Activated T-helper 1 cell treated with anti-CD3 and anti-CD28 coated beads, Interleukin-12 subunit alpha, Interleukin-12 subunit beta, Interleukin-2, Interleukin-4 antibody, amounts not matched to agents 30 ng/mL and 10 ng/mL and 1 ng/mL, durations not matched to agents 14 hours and 24 hours and 36 hours (primary cell): ENCODE results near the gene RBP7. TPM values are rescaled to one million over a fixed set of nuclear protein-coding genes. Genes with fewer than 3 reads are reported as not detected.

Source experiments
- DNase-seq: peaks from one replicate; pipeline ENCODE4 v3.0.0; 2021; ENCODE audit warnings: low spot score
- H3K27ac Mint-ChIP-seq: one replicate; pipeline ENCODE4 v1.8.0; 2021; ENCODE audit warnings: mild to moderate bottlenecking, mixed read lengths
- H3K27me3 Mint-ChIP-seq: one replicate; pipeline ENCODE4 v1.8.0; 2022; ENCODE audit warnings: mild to moderate bottlenecking, moderate library complexity, mixed read lengths; ENCODE audit not compliant: insufficient read depth
- H3K36me3 Mint-ChIP-seq: one replicate; pipeline ENCODE4 v1.8.0; 2021; ENCODE audit warnings: low read depth, mixed read lengths
- H3K4me1 Mint-ChIP-seq: one replicate; pipeline ENCODE4 v1.8.0; 2021; ENCODE audit warnings: low read depth, mixed read lengths
- H3K4me3 Mint-ChIP-seq: one replicate; pipeline ENCODE4 v1.8.0; 2021; ENCODE audit warnings: mild to moderate bottlenecking, moderate library complexity, mixed read lengths
- H3K9me3 Mint-ChIP-seq: one replicate; pipeline ENCODE4 v1.8.0; 2021; ENCODE audit warnings: mixed read lengths
- intact Hi-C: fragments of 100-400 bp; cut with micrococcal nuclease; formaldehyde crosslinking; loops from one replicate; pipeline ENCODE4 v1.15.1; 2024
- total RNA-seq: library from RNA; stranded (reverse); gene quantifications from 2 replicates; pipeline ENCODE4 v1.2.3, GENCODE V29; 2022

The RBP7 gene
- total RNA-seq, 1 donor from 2014 or later = not detected

GRCh38 chr1:10042746-10043145 lies 45.7 kb downstream of the RBP7 start:
- intact Hi-C loops = no loop called here
- H3K9me3 Mint-ChIP-seq = no peaks in the 10 kb centered on the region
- peaks cover 13% of the 10 kb centered on the region for H3K36me3 Mint-ChIP-seq
- H3K27me3 Mint-ChIP-seq = no peaks in the 10 kb centered on the region
- no peak overlapping the region for H3K4me3 Mint-ChIP-seq
- H3K4me1 Mint-ChIP-seq = peaks cover 7% of the 10 kb centered on the region
- DNase-seq = no peak
- H3K27ac Mint-ChIP-seq = no peak overlapping the region

DNA sequence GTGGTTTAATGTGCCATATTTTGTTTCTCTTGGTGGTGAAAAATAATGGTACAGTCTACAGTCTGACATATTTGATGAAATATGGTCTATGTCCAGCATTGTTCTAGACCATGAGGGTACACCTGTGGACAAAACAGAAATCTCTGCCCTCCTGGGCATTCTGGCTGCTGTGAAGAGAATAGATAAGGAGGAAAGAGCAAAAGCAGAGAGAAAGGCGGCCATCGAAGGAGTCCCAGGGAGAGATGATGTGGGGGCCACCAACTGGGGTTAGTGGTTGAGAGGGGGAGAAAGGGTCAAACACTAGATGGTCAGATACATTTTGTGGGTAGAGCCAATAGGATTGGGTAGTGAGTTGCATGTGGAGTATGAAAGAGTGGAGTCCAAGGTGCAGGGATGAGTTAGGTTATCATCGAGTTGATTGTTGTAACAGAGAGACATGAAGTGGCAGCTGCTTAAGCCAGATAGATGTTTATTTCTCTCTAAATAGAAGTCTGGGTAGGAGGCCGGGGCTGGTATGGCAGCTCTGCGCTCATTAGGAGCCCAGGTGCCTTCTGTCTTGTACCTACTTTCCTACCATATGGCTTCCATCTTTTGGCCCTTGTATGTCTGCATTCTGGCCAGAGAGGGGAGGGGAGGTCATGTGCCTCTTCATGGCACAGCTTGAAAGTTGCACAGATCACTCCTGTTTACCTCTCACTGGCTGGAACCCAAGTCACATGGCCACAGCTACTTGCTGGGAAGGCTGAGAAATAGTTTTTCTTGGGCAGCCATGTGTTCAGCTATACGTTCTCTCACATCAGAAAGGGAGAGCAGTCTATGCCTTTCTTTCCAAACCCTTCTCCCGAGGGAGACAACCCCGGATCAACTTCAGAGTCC lies 48.7 kb downstream of the RBP7 start:
- Mint-ChIP-seq H3K4me3 (no peak overlapping the region), H3K4me1 (peaks cover 13% of the 10 kb centered on the region), H3K27ac (no peak overlapping the region), H3K9me3 (no peaks in the 10 kb centered on the region), H3K36me3 (peaks cover 8% of the 10 kb centered on the region), H3K27me3 (no peaks in the 10 kb centered on the region)
- no peak for DNase-seq
- intact Hi-C loops = no loop called here

DNA sequence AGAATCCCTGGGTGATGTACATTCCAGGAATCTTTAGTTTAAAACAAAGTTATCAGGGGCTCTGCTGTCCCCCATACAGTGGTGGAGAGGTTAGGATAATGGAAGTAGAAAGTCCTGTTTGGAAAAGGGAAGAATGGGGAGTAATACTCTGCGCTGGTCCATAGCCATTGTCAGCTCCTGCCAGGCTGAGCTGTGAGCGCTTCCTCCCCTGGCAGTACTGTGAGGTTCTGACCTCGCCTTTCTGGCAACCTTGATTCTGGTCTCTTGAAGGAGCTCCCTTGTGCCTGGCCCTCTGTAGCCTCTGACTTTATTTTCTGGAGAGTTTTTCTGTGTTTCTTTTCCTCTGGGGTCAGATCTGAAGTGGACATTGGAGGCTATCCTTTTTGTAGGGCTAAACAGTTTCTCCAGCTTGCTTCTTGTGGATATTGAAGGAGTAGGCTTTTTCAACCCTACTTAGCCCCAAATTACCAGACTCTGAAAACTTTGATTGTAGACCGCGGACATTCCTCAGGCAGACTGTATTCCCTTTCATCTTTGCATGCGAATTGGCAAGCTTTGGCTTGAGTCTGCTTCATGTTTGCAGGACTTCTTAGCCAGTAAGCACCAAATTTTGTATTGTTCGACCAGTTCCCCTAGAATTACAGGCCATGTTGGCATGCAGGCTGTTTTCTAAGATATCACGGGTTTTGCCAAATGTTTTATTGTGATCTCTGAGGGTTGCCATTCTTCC lies 49.5 kb downstream of the RBP7 start:
- H3K27me3 Mint-ChIP-seq = no peaks in the 10 kb centered on the region
- no peaks in the 10 kb centered on the region for H3K9me3 Mint-ChIP-seq
- H3K4me3 Mint-ChIP-seq = no peak overlapping the region
- intact Hi-C loops = no loop called here
- peaks cover 13% of the 10 kb centered on the region for H3K4me1 Mint-ChIP-seq
- no peak for DNase-seq
- H3K27ac Mint-ChIP-seq = no peak overlapping the region
- H3K36me3 Mint-ChIP-seq = peaks cover 9% of the 10 kb centered on the region

DNA sequence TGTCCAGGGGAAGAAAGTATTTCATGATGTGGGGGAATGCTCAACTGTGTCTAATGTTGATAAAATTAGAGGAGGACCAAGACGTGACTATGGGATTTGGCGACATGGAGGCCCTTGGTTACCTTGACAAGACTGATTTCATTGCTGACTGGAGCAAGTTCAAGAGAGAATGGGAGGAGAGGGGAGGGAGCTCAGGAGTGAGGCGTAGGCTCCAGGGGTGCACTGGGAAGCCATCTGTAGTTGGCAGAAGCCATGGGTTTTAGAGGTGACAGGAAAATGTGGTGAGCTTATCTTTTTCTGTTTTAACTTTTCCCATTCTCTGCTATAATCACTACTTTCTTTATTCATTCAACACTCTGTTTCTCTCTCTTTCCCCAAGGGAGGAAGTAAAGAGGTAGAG lies 51.6 kb downstream of the RBP7 start:
- Mint-ChIP-seq H3K27ac (no peak overlapping the region), H3K36me3 (peaks cover 6% of the 10 kb centered on the region), H3K4me1 (peaks cover 13% of the 10 kb centered on the region), H3K27me3 (no peaks in the 10 kb centered on the region), H3K9me3 (no peaks in the 10 kb centered on the region), H3K4me3 (no peak overlapping the region)
- no peak for DNase-seq
- intact Hi-C loops = no loop called here

- H3K27ac Mint-ChIP-seq = no peak overlapping the region
- H3K27me3 Mint-ChIP-seq = no peaks in the 10 kb centered on the region
- no peak overlapping the region for H3K4me3 Mint-ChIP-seq
- no peaks in the 10 kb centered on the region for H3K9me3 Mint-ChIP-seq
- DNase-seq = no peak
- intact Hi-C loops = no loop called here
- H3K36me3 Mint-ChIP-seq = peaks cover 4% of the 10 kb centered on the region
- peaks cover 9% of the 10 kb centered on the region for H3K4me1 Mint-ChIP-seq
Measured at GRCh38 chr1:10050611-10051010, 53.6 kb downstream of the RBP7 start.

DNA sequence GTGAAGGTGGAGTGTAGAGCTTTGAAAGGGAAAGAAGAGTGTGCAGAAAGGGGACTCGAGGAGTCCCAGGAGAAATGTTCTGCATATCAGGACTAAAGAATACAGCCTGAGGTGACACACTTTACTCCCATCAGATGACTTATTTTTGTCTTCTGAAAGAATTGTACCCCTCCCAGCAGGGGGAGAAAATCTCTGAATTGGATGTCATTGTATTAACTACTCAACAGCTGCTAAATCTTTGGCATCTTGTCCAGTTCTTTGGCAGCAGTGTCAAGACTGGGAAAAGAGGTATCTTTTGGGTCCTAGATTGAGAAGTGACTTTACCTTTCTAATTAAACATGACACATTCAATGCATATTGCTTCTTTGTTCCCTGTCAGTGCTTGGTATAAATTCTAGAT lies 54.6 kb downstream of the RBP7 start:
- Mint-ChIP-seq H3K4me1 (peaks cover 6% of the 10 kb centered on the region), H3K27ac (no peak overlapping the region), H3K9me3 (no peaks in the 10 kb centered on the region), H3K4me3 (no peak overlapping the region), H3K27me3 (no peaks in the 10 kb centered on the region), H3K36me3 (peaks cover 3% of the 10 kb centered on the region)
- DNase-seq = no peak
- intact Hi-C loops = no loop called here

DNA sequence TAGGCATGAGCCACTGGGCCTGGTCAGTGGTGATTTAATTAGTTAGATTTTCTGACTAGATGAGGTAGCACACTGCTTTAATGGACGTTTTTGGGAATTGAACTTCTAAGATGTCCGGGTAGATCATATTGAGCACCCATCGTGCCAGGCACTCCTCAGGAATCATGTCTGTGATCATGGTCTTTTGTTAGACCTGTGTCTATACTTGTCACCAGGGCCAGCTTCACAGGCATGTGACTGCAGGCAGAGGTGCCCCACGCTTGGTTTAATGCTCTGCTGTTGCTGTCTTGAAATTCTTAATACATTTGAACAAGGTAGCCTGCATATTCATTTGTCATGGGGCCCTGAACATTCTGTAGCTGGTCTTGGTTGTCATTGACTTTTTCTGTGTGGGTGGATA lies 55.3 kb downstream of the RBP7 start:
- no peaks in the 10 kb centered on the region for H3K9me3 Mint-ChIP-seq

DNA sequence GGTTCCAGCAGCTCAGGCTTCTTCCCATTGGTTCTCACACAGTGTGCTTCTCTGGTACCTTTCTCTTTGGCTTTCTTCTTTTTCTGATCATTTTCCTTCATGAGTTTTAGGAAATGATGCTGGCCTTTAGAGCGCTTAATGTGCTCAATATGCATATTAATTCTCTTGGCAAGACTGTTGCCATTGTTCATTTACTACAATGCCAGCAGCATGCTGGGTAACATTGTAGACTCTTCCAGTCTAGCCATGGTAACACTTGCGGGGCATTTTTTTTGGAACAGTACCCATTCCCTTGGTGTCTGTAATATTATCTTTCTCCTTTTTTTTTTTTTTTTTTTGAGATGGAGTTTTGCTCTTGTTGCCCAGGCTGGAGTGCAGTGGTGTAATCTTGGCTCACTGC lies 57.4 kb downstream of the RBP7 start:
- DNase-seq = no peak
- H3K9me3 Mint-ChIP-seq = no peaks in the 10 kb centered on the region
- no peak overlapping the region for H3K27ac Mint-ChIP-seq
- no peaks in the 10 kb centered on the region for H3K4me1 Mint-ChIP-seq
- intact Hi-C loops = no loop called here
- H3K4me3 Mint-ChIP-seq = no peak overlapping the region
- no peaks in the 10 kb centered on the region for H3K27me3 Mint-ChIP-seq
- H3K36me3 Mint-ChIP-seq = peaks cover 3% of the 10 kb centered on the region

More for the DNA sequence above, 55.3 kb downstream of the RBP7 start:
- no peaks in the 10 kb centered on the region for H3K27me3 Mint-ChIP-seq
- H3K4me3 Mint-ChIP-seq = no peak overlapping the region
- DNase-seq = no peak
- intact Hi-C loops = no loop called here
- no peak overlapping the region for H3K27ac Mint-ChIP-seq
- peaks cover 2% of the 10 kb centered on the region for H3K36me3 Mint-ChIP-seq
- peaks cover 6% of the 10 kb centered on the region for H3K4me1 Mint-ChIP-seq

DNA sequence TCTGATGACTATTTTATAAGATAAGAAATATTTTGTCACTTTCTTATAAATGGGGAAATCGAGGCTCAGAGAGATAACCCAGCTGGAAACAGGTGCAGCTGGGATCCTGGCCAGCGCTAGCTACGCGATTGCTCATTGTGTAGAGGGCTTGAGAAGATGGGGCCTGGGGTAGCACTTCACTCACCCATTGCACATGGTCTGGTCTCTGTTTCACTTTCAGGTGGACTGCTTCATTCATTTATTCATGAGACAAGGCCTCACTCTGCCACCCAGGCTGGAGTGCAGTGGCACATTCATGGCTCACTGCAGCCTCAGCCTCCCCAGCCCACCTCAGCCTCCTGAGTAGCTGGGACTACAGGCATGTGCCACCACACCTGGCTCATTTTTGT lies 59.6 kb downstream of the RBP7 start:
- no peak overlapping the region for H3K4me3 Mint-ChIP-seq
- DNase-seq = no peak
- intact Hi-C loops = no loop called here
- H3K9me3 Mint-ChIP-seq = no peaks in the 10 kb centered on the region
- no peaks in the 10 kb centered on the region for H3K4me1 Mint-ChIP-seq
- no peaks in the 10 kb centered on the region for H3K27me3 Mint-ChIP-seq
- no peak overlapping the region for H3K27ac Mint-ChIP-seq
- peaks cover 2% of the 10 kb centered on the region for H3K36me3 Mint-ChIP-seq

- Mint-ChIP-seq H3K9me3 (no peaks in the 10 kb centered on the region), H3K27ac (no peak overlapping the region), H3K4me1 (no peaks in the 10 kb centered on the region), H3K27me3 (no peaks in the 10 kb centered on the region), H3K4me3 (no peak overlapping the region), H3K36me3 (peaks cover 2% of the 10 kb centered on the region)
- DNase-seq = no peak
- intact Hi-C loops = no loop called here
Measured at GRCh38 chr1:10057343-10057742, 60.3 kb downstream of the RBP7 start.

DNA sequence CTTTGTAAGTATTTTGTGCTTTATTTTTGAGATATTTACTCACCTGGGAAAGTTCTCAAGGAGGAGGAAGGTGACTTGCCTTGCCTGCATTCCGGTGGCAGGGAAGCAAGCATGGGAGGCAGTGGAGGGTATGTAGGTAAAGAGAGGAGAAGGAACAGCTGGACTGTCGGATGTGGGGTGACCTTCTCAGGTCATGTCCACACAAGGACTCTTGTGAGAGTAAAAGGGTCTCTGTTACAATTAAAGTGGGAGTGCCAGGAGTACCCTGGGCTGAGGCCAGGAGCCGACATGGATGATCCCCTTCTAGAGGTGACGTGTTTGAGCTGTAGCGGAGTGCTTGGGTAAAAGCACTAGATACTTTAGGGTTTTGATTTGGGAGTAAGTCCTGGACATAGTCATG lies 60.8 kb downstream of the RBP7 start:
- H3K27ac Mint-ChIP-seq = no peak overlapping the region

DNA sequence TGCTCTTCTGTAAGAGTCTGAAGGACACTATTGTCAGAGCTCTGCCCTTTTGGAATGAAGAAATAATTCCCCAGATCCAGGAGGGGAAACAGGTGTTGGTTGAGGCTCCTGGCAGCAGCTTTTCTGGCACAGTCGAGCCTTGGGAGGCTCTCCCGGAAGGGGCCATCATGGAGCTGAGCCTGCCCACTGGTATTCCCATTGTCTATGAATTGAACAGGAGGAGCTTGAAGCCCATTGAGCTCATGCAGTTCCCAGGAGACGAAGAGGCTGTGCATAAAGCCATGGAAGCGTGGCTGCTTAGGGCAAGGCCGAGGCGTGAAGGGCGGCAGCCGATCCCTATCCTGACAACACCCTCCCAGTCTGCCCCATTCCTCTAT lies 62.3 kb downstream of the RBP7 start:
- peaks cover 6% of the 10 kb centered on the region for H3K4me1 Mint-ChIP-seq
- no peak overlapping the region for H3K27ac Mint-ChIP-seq
- DNase-seq = no peak
- no peaks in the 10 kb centered on the region for H3K9me3 Mint-ChIP-seq
- intact Hi-C loops = no loop called here
- no peak overlapping the region for H3K4me3 Mint-ChIP-seq
- peaks cover 2% of the 10 kb centered on the region for H3K36me3 Mint-ChIP-seq
- H3K27me3 Mint-ChIP-seq = no peaks in the 10 kb centered on the region

More for the DNA sequence above, 60.8 kb downstream of the RBP7 start:
- peaks cover 2% of the 10 kb centered on the region for H3K36me3 Mint-ChIP-seq
- intact Hi-C loops = no loop called here
- H3K4me3 Mint-ChIP-seq = no peak overlapping the region
- DNase-seq = no peak
- no peaks in the 10 kb centered on the region for H3K4me1 Mint-ChIP-seq
- no peaks in the 10 kb centered on the region for H3K9me3 Mint-ChIP-seq
- H3K27me3 Mint-ChIP-seq = no peaks in the 10 kb centered on the region

GRCh38 chr1:10060311-10061100 lies 63.5 kb downstream of the RBP7 start:
- peaks cover 15% of the 10 kb centered on the region for H3K4me1 Mint-ChIP-seq
- no peaks in the 10 kb centered on the region for H3K9me3 Mint-ChIP-seq
- no peak overlapping the region for H3K27ac Mint-ChIP-seq
- H3K4me3 Mint-ChIP-seq = no peak overlapping the region
- peaks cover 2% of the 10 kb centered on the region for H3K36me3 Mint-ChIP-seq
- H3K27me3 Mint-ChIP-seq = no peaks in the 10 kb centered on the region
- no peak for DNase-seq
- intact Hi-C loops = no loop called here
